K562 (cell line): ENCODE results near the gene SMURF1. TPM values are rescaled to one million over a fixed set of nuclear protein-coding genes. Genes with fewer than 3 reads are reported as not detected.

Experiments
- ATAC-seq: fragments of 200-7000 bp; cut with Tn5 transposase; 3 replicates; pipeline ENCODE4 v1.9.1; 2020; ENCODE audit warnings: moderate library complexity
- BruUV-seq: library from RNA; stranded (reverse); fragments of 400-500 nt; replicated peaks from 2 replicates; lab custom pipeline; 2021; lab: Mats Ljungman, UMichigan
- CTCF ChIA-PET: fragments of 300-600 bp; formaldehyde crosslinking; extraction: SDS; loops from one replicate; lab custom pipeline; 2021; ENCODE audit warnings: low intra/inter-chr PET ratio; lab: Yijun Ruan, JAX
- POLR2A ChIA-PET: fragments of 300-600, 350-650 bp; sonication (Branson Sonifier 250); formaldehyde crosslinking; extraction: SDS; loops from one replicate; lab custom pipeline; 2021; ENCODE audit warnings: antibody characterized with exemption, inconsistent platforms; lab: Yijun Ruan, JAX
- DNase-seq, 4 experiments: peaks; one replicate each; pipeline versions ENCODE4 v3.0.0 to v3.0.0-alpha.2; 2011 to 2018; ENCODE audit warnings: low spot score in 3 of 4, mixed read lengths in 3 of 4; ENCODE audit errors: extremely low read depth in 1 of 4
- FAIRE-seq: peaks from 2 replicates; lab custom pipeline; 2011; peaks lifted over from hg19 to GRCh38; lab: Jason Lieb, UNC
- H2AFZ ChIP-seq: 2 replicates; pipeline ENCODE4 v1.6.0; 2011; ENCODE audit warnings: low read depth, low read length, control low read depth, inconsistent platforms
- H3K27ac ChIP-seq: fragments of 200-600 bp; 3 replicates; pipeline ENCODE4 v1.8.0; 2011; ENCODE audit warnings: low read depth, mild to moderate bottlenecking, control low read depth, inconsistent platforms, low read length, moderate library complexity, mixed read lengths; ENCODE audit errors: extremely low read depth
- H3K27me3 ChIP-seq, 2 experiments: fragments of 300-600 bp in 1 of 2; 2 replicates in 1 of 2; 3 replicates in 1 of 2; pipeline versions ENCODE4 v1.6.0 to v1.8.0; 2011; ENCODE audit warnings: inconsistent platforms in 2 of 2, low read length in 2 of 2, mild to moderate bottlenecking in 1 of 2, mixed read lengths in 1 of 2, moderate library complexity in 1 of 2; ENCODE audit not compliant: control insufficient read depth in 2 of 2, insufficient read depth in 2 of 2
- H3K36me3 ChIP-seq: fragments of 300-600 bp; 3 replicates; pipeline ENCODE4 v1.8.0; 2011; ENCODE audit warnings: mild to moderate bottlenecking, low read length, inconsistent platforms; ENCODE audit not compliant: control insufficient read depth, insufficient read depth
- H3K4me1 ChIP-seq, 2 experiments: fragments of 200-600 bp in 1 of 2; replicated peaks in 1 of 2; 2 replicates in 1 of 2; 3 replicates in 1 of 2; pipeline versions ENCODE4 v1.5.1 to v1.8.0; 2011; ENCODE audit warnings: inconsistent platforms in 2 of 2, low read length in 2 of 2, mild to moderate bottlenecking in 1 of 2, mixed read lengths in 1 of 2, moderate library complexity in 1 of 2; ENCODE audit not compliant: control insufficient read depth in 2 of 2, insufficient read depth in 2 of 2
- H3K4me2 ChIP-seq: 2 replicates; pipeline ENCODE4 v1.6.1; 2011; ENCODE audit warnings: low read length, control low read depth, inconsistent platforms, mixed read lengths; ENCODE audit not compliant: insufficient read depth
- H3K4me3 ChIP-seq: fragments of 200-600 bp; sonication (generic), shearing (Covaris generic); 2 replicates; pipeline ENCODE4 v1.5.1; 2016; ENCODE audit warnings: control low read depth, inconsistent platforms
- H3K79me2 ChIP-seq: fragments of 200-600 bp; 3 replicates; pipeline ENCODE4 v1.8.0; 2011; ENCODE audit warnings: low read length, inconsistent platforms; ENCODE audit not compliant: control insufficient read depth, insufficient read depth
- H3K9ac ChIP-seq, 2 experiments: 2 replicates each; pipeline versions ENCODE4 v1.6.0 to v1.6.1; 2011; ENCODE audit warnings: low read depth in 2 of 2, low read length in 2 of 2, control low read depth in 1 of 2, inconsistent platforms in 1 of 2, mild to moderate bottlenecking in 1 of 2, mixed read lengths in 1 of 2; ENCODE audit not compliant: insufficient read depth in 1 of 2
- H3K9me1 ChIP-seq: one replicate; pipeline ENCODE4 v1.6.0; 2011; ENCODE audit warnings: inconsistent platforms, mild to moderate bottlenecking, low read length, moderate library complexity; ENCODE audit not compliant: control insufficient read depth, insufficient read depth
- H3K9me3 ChIP-seq: replicated peaks from 2 replicates; pipeline ENCODE4 v1.5.1; 2011; ENCODE audit warnings: low read depth, low read length, inconsistent platforms; ENCODE audit not compliant: control insufficient read depth, insufficient read depth
- H4K20me1 ChIP-seq: replicated peaks from 2 replicates; pipeline ENCODE4 v1.6.1; 2011; ENCODE audit warnings: low read length, inconsistent platforms, mixed read lengths; ENCODE audit not compliant: control insufficient read depth, insufficient read depth
- CEBPB ChIP-seq: fragments of 450-650 bp; IDR thresholded peaks from 2 replicates; pipeline ENCODE4 v1.6.1; 2016; ENCODE audit warnings: missing genetic modification characterization, missing compliant biosample characterization
- CEBPG ChIP-seq, 3 experiments: fragments of 200-800 bp in 1 of 3; sonication (Bioruptor generic) in 1 of 3; sonication (generic) in 1 of 3; formaldehyde crosslinking in 1 of 3; IDR thresholded peaks in 2 of 3; conservative IDR thresholded peaks in 1 of 3; 2 replicates each; pipeline versions ENCODE4 v1.6.1 to v1.8.0; 2016 to 2022; ENCODE audit warnings: missing compliant biosample characterization in 2 of 3, missing genetic modification characterization in 2 of 3, mild to moderate bottlenecking in 1 of 3, missing genetic modification reagents in 1 of 3
- LEF1 ChIP-seq: fragments of 450-650 bp; IDR thresholded peaks from 2 replicates; pipeline ENCODE4 v1.6.1; 2016; ENCODE audit warnings: mild to moderate bottlenecking
- MAFG ChIP-seq: fragments of 450-650 bp; conservative IDR thresholded peaks from 2 replicates; pipeline ENCODE4 v1.6.1; 2016; ENCODE audit warnings: missing genetic modification characterization, missing compliant biosample characterization
- NEUROD1 ChIP-seq: fragments of 150-350 bp; IDR thresholded peaks from 2 replicates; pipeline ENCODE4 v1.6.1; 2014; ENCODE audit warnings: borderline replicate concordance, low read length, low read depth; ENCODE audit not compliant: partially characterized antibody
- NRF1 ChIP-seq, 2 experiments: fragments of 450-650 bp; IDR thresholded peaks in 1 of 2; conservative IDR thresholded peaks in 1 of 2; 2 replicates each; pipeline ENCODE4 v1.6.1; 2014; ENCODE audit warnings: mild to moderate bottlenecking in 2 of 2
- PHF21A ChIP-seq: fragments of 450-650 bp; IDR thresholded peaks from 2 replicates; pipeline ENCODE4 v1.6.1; 2017; ENCODE audit warnings: low read depth, borderline replicate concordance
- PML ChIP-seq: IDR thresholded peaks from 2 replicates; pipeline ENCODE4 v1.6.1; 2012; ENCODE audit warnings: low read length, inconsistent platforms
- SMAD3 ChIP-seq: fragments of 450-650 bp; formaldehyde crosslinking; conservative IDR thresholded peaks from 2 replicates; pipeline ENCODE4 v1.4.0; 2020; ENCODE audit warnings: mild to moderate bottlenecking
- SOX6 ChIP-seq: fragments of 450-650 bp; IDR thresholded peaks from 2 replicates; pipeline ENCODE4 v1.6.1; 2014; ENCODE audit warnings: mild to moderate bottlenecking
- SP2 ChIP-seq: IDR thresholded peaks from 2 replicates; pipeline ENCODE4 v1.6.1; 2011; ENCODE audit warnings: mild to moderate bottlenecking, low read depth, low read length, moderate library complexity; ENCODE audit not compliant: poor library complexity, severe bottlenecking; ENCODE audit errors: extremely low read depth
- TAF7 ChIP-seq: fragments of 450-650 bp; IDR thresholded peaks from 2 replicates; pipeline ENCODE4 v1.6.1; 2016; ENCODE audit warnings: missing genetic modification characterization, missing compliant biosample characterization
- ZNF583 ChIP-seq: fragments of 250-450 bp; sonication (Bioruptor Pico); IDR thresholded peaks from 2 replicates; pipeline ENCODE4 v1.4.0; 2020
- ZNF589 ChIP-seq: fragments of 200-800 bp; sonication (Bioruptor generic); IDR thresholded peaks from 2 replicates; pipeline ENCODE4 v1.6.1; 2016; ENCODE audit warnings: low read depth, missing genetic modification characterization, missing compliant biosample characterization
- WGBS: fragments of 100-300 bp; shearing (Covaris generic); methylation state at CpG from one replicate; pipeline ENCODE4 v1.1.6; 2016; ENCODE audit warnings: low coverage, mixed read lengths; ENCODE audit not compliant: insufficient coverage; ENCODE audit errors: missing lambda C conversion rate; 5-methylcytosine and 5-hydroxymethylcytosine counted together
- in situ Hi-C: fragments of 300-500 bp; cut with MboI; formaldehyde crosslinking; loops from 4 replicates; pipeline ENCODE4 v1.15.0; 2018; ENCODE audit warnings: inconsistent platforms, mixed read lengths
- intact Hi-C: fragments of 100-400 bp; cut with micrococcal nuclease; formaldehyde crosslinking; loops from 2 replicates; pipeline ENCODE4 v1.14.2; 2022
- polyA plus RNA-seq, 8 experiments: library from polyadenylated mRNA; depleted of rRNA in 4 of 8; stranded (reverse) in 5 of 8; unstranded in 3 of 8; fragments of >200 nt; fragmentation: Nextera tagmentation in 2 of 8; fragmentation: Illumina TruSeq in 1 of 8; extraction: Ambion mirVana in 2 of 8; extraction: Trizol in 1 of 8; gene quantifications; 2 replicates each; pipeline versions ENCODE4 v1.2.1 to v1.2.3, GENCODE V29; 2011 to 2014; ENCODE audit warnings: inconsistent platforms in 1 of 8, missing spikeins in 1 of 8
- total RNA-seq, 7 experiments: library from RNA; depleted of rRNA in 6 of 7; stranded (reverse); fragments of >200 nt in 6 of 7; fragmentation: Illumina TruSeq in 2 of 7; extraction: Trizol in 2 of 7; gene quantifications; 2 replicates each; pipeline versions ENCODE4 v1.2.1 to v1.2.3, GENCODE V29; 2011 to 2021; ENCODE audit warnings: low replicate concordance in 1 of 7
- TF ChIP-seq, protein P1 (sequence below): fragments of 250-450 bp; sonication (Bioruptor Pico); IDR thresholded peaks from 2 replicates; pipeline ENCODE4 v1.8.0; 2022; ENCODE audit warnings: moderate library complexity, mild to moderate bottlenecking, inconsistent platforms
- TF ChIP-seq, protein P2 (sequence below): IDR thresholded peaks from 3 replicates; pipeline ENCODE4 v1.6.1; 2011; ENCODE audit warnings: borderline replicate concordance, mild to moderate bottlenecking, moderate library complexity; ENCODE audit not compliant: insufficient read length; ENCODE audit errors: extremely low read depth
- TF ChIP-seq, protein P3 (sequence below): fragments of 450-650 bp; IDR thresholded peaks from 2 replicates; pipeline ENCODE4 v1.6.1; 2016; ENCODE audit warnings: low read depth, mild to moderate bottlenecking, moderate library complexity

The SMURF1 gene
- total and polyA plus RNA-seq, 9 of the 15 experiments (the other 6 are each of a cell fraction or from before 2014, with no cell fraction given): 1.0 to 20.1 (median 12.6) TPM

DNA sequence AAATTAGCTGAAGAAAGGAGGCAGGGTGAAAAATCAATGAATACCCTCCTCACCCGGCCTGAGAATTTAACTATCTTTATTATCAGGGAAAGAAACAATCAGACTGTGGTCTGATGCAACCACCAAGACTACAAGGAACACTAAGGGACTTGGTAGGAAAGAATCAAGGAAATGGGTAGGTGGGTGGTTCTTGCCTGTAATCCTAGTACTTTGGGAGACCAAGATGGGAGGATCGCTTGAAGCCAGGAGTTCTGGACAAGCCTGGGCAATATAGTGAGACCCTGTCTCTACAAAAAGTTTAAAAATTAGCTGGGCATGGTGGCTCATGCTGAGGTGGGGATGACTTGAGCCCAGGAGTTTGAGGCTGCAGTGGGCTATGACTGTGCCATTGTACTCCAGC is 12.6 kb downstream of the SMURF1 start:
- Histone ChIP-seq H3K36me3 (no peaks in the 10 kb centered on the region), H3K27me3 (no peaks in the 10 kb centered on the region), H3K4me3 (no peak overlapping the region), H3K9me1 (no peaks in the 10 kb centered on the region), H4K20me1 (peaks cover 21% of the 10 kb centered on the region), H3K79me2 (peaks cover 98% of the 10 kb centered on the region), H3K9ac (no peak overlapping the region; a peak in 1 of 4 replicates), H3K27ac (no peak overlapping the region; the same call in 2 of the 3 replicates), H3K4me1 (peaks cover 17 to 64% of the 10 kb centered on the region in 2 experiments; a peak in 4 of 5 replicates), H2AFZ (no peak overlapping the region), H3K9me3 (no peaks in the 10 kb centered on the region), H3K4me2 (peak overlapping the region; percentile 25; the same call in 1 of the 2 replicates)
- DNase-seq (no peak), FAIRE-seq (no peak), ATAC-seq (no peak)
- in situ Hi-C loops (no loop called here), intact Hi-C loops (no loop called here)
- 37% methylated on average over 2 of the region's 2 CpGs for WGBS
- ChIA-PET CTCF (no interaction called here), POLR2A (interaction anchor here (0.9 to 2.5 kb wide), 6 partner anchors 8 to 276 kb away, joined by 3 to 12 read pairs (median 6); partner anchors contain the start of gene SMURF1)
- BruUV-seq: no TSS peak
- TF ChIP-seq, protein P1, sequence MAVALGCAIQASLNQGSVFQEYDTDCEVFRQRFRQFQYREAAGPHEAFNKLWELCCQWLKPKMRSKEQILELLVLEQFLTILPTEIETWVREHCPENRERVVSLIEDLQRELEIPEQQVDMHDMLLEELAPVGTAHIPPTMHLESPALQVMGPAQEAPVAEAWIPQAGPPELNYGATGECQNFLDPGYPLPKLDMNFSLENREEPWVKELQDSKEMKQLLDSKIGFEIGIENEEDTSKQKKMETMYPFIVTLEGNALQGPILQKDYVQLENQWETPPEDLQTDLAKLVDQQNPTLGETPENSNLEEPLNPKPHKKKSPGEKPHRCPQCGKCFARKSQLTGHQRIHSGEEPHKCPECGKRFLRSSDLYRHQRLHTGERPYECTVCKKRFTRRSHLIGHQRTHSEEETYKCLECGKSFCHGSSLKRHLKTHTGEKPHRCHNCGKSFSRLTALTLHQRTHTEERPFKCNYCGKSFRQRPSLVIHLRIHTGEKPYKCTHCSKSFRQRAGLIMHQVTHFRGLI (CRISPR knock-in tag): no peak
- TF ChIP-seq, protein P2, sequence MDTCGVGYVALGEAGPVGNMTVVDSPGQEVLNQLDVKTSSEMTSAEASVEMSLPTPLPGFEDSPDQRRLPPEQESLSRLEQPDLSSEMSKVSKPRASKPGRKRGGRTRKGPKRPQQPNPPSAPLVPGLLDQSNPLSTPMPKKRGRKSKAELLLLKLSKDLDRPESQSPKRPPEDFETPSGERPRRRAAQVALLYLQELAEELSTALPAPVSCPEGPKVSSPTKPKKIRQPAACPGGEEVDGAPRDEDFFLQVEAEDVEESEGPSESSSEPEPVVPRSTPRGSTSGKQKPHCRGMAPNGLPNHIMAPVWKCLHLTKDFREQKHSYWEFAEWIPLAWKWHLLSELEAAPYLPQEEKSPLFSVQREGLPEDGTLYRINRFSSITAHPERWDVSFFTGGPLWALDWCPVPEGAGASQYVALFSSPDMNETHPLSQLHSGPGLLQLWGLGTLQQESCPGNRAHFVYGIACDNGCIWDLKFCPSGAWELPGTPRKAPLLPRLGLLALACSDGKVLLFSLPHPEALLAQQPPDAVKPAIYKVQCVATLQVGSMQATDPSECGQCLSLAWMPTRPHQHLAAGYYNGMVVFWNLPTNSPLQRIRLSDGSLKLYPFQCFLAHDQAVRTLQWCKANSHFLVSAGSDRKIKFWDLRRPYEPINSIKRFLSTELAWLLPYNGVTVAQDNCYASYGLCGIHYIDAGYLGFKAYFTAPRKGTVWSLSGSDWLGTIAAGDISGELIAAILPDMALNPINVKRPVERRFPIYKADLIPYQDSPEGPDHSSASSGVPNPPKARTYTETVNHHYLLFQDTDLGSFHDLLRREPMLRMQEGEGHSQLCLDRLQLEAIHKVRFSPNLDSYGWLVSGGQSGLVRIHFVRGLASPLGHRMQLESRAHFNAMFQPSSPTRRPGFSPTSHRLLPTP: no peak
- TF ChIP-seq ZNF589 (CRISPR knock-in tag) (no peak), ZNF583 (no peak), PHF21A (no peak), NEUROD1 (no peak), PML (no peak), NRF1 (conservative IDR thresholded peaks at IDR 0.05 in 1 of 2, IDR thresholded peaks at IDR 0.05 in 1 of 2) (no peak), SOX6 (0 out of 2 replicates have a peak, but pooled peaks have one; percentile 8), SMAD3 (CRISPR knock-in tag) (no peak), SP2 (no peak), CEBPB (tag) (0 out of 2 replicates have a peak, but pooled peaks have one; percentile 51), MAFG (tag) (no peak), LEF1 (no peak), TAF7 (tag) (no peak), CEBPG (CRISPR knock-in tag; IDR thresholded peaks at IDR 0.05) (peak; percentile 32; the same call in 1 of the 2 replicates), CEBPG (tag; conservative IDR thresholded peaks at IDR 0.05 in 1 of 2, IDR thresholded peaks at IDR 0.05 in 1 of 2) (peak; percentile 22 to 64; a peak in 2 of 4 replicates)
- TF ChIP-seq, protein P3, sequence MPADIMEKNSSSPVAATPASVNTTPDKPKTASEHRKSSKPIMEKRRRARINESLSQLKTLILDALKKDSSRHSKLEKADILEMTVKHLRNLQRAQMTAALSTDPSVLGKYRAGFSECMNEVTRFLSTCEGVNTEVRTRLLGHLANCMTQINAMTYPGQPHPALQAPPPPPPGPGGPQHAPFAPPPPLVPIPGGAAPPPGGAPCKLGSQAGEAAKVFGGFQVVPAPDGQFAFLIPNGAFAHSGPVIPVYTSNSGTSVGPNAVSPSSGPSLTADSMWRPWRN: 0 out of 2 replicates have a peak, but pooled peaks have one; percentile 10
